Uterus (tissue), 4 donors: ENCODE measurements around the gene GASK1A. TPM values are rescaled to one million over a fixed set of nuclear protein-coding genes. Genes with fewer than 3 reads are reported as not detected.

Experiments used
- DNase-seq, 2 donors: peaks; one replicate each; pipeline ENCODE4 v3.0.0-alpha.2; 2019 to 2020
- H3K27ac ChIP-seq, 2 donors: fragments of 200-600 bp; sonication (generic); 1 replicate in 1 of 2; 2 replicates in 1 of 2; pipeline ENCODE4 v1.5.1; 2016 to 2018
- H3K27me3 ChIP-seq, 2 donors: fragments of 200-600 bp; sonication (generic); one replicate each; pipeline ENCODE4 v1.5.1; 2018 to 2019; ENCODE audit warnings: control low read depth in 1 of 2
- H3K36me3 ChIP-seq, 2 donors: fragments of 200-600 bp; sonication (generic); one replicate each; pipeline ENCODE4 v1.5.1; 2019; ENCODE audit warnings: control low read depth in 1 of 2
- H3K4me1 ChIP-seq, 2 donors: fragments of 200-600 bp; sonication (generic); one replicate each; pipeline ENCODE4 v1.5.1; 2018 to 2019; ENCODE audit warnings: control low read depth in 1 of 2
- H3K4me3 ChIP-seq, 2 donors: fragments of 200-600 bp; sonication (generic); 1 replicate in 1 of 2; 2 replicates in 1 of 2; pipeline ENCODE4 v1.5.1; 2018 to 2019; ENCODE audit warnings: mild to moderate bottlenecking in 1 of 2
- H3K9me3 ChIP-seq, 2 donors: fragments of 200-600 bp; sonication (generic); one replicate each; pipeline ENCODE4 v1.5.1; 2019; ENCODE audit warnings: control low read depth in 1 of 2
- POLR2A ChIP-seq, 2 donors: fragments of 450-650 bp; IDR thresholded peaks; one replicate each; pipeline ENCODE4 v1.6.1; 2016; ENCODE audit warnings: antibody characterized with exemption in 2 of 2, mild to moderate bottlenecking in 1 of 2, moderate library complexity in 1 of 2
- intact Hi-C: fragments of 100-400 bp; cut with DNase I; formaldehyde crosslinking; loops from one replicate; pipeline ENCODE4 v1.15.1; 2023; ENCODE audit warnings: low total_unique reads
- total RNA-seq, 4 donors: library from RNA; depleted of rRNA in 3 of 4; stranded (reverse); fragments of >200 nt in 3 of 4; gene quantifications; one replicate each; pipeline versions ENCODE4 v1.1.0 to v1.2.4, GENCODE V29; 2014 to 2023
- TF ChIP-seq, protein P1 (sequence below), 4 experiments: fragments of 200-600 bp in 2 of 4; fragments of 450-650 bp in 2 of 4; sonication (generic) in 2 of 4; IDR thresholded peaks; one replicate each; pipeline ENCODE4 v1.5.1; 2016 to 2019; ENCODE audit warnings: antibody characterized with exemption in 4 of 4, mild to moderate bottlenecking in 2 of 4, moderate library complexity in 1 of 4
- donor health status: DM: yes; HTN: yes; CAD: no.

Gene GASK1A
- total RNA-seq, 4 donors from 2014 or later: 26.3 to 65.8 (median 48.0) TPM

DNA sequence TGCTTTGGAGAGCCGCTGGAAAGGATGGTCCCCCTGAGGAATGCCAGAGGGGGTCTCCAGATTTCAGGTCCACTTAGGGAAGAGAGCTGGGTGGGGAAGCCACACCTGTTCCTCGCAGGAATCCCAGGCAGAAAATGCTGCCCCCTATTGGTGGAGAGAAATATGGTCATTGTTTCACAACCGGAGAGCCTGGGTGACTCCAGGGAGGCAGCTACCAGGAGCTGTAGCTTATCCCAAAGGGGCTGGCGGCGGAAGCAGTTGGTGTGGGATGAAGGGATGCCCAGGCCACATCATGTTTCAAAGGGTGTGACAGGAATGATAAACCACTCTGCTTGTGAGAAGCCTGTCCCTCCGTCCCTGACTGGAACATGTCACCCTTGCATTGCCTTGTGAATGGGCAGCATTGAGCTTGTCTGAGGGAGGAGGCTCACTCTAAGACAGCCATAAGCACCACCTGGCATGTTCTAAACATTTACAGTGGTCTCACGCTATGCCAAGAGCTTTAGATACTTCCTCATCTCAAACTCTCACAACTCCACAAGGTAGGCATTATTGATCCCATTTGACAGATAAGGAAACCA lies 92.3 kb downstream of the GASK1A start:
- intact Hi-C loops: no loop called here
- no peak overlapping the region for H3K27ac ChIP-seq
- no peaks in the 10 kb centered on the region for H3K4me1 ChIP-seq
- DNase-seq: no peak
- H3K9me3 ChIP-seq: no peaks in the 10 kb centered on the region
- no peaks in the 10 kb centered on the region for H3K27me3 ChIP-seq
- no peaks in the 10 kb centered on the region for H3K36me3 ChIP-seq
- no peak overlapping the region for H3K4me3 ChIP-seq
- TF ChIP-seq, protein P1, sequence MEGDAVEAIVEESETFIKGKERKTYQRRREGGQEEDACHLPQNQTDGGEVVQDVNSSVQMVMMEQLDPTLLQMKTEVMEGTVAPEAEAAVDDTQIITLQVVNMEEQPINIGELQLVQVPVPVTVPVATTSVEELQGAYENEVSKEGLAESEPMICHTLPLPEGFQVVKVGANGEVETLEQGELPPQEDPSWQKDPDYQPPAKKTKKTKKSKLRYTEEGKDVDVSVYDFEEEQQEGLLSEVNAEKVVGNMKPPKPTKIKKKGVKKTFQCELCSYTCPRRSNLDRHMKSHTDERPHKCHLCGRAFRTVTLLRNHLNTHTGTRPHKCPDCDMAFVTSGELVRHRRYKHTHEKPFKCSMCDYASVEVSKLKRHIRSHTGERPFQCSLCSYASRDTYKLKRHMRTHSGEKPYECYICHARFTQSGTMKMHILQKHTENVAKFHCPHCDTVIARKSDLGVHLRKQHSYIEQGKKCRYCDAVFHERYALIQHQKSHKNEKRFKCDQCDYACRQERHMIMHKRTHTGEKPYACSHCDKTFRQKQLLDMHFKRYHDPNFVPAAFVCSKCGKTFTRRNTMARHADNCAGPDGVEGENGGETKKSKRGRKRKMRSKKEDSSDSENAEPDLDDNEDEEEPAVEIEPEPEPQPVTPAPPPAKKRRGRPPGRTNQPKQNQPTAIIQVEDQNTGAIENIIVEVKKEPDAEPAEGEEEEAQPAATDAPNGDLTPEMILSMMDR (IDR thresholded peaks at IDR 0.05): no peak
- TF ChIP-seq POLR2A (IDR thresholded peaks at IDR 0.05): no peak

DNA sequence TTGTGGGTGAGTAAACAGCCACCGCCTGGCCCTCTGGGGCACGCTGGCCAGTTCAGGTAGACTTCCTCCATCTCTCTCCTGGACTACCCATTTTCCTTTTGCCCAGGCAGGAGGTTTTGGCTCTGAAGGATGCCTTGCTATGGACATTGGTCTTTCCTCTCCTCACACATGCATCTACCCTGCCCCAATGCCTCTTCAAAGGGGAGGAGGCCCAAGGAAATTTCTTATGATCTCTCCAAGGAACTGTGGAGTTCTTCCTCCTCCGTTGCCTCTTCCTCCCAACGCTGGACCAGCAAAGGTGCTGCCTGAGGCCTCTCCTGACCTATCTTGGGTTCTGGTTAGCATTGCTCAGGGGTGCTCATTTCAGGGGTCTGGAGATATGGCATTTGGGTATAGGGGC lies 93.2 kb downstream of the GASK1A start:
- no peak overlapping the region for H3K27ac ChIP-seq
- H3K36me3 ChIP-seq: no peaks in the 10 kb centered on the region
- no peak overlapping the region for H3K4me3 ChIP-seq
- intact Hi-C loops: no loop called here
- TF ChIP-seq POLR2A (IDR thresholded peaks at IDR 0.05): no peak
- TF ChIP-seq, protein P1 (IDR thresholded peaks at IDR 0.05): no peak
- H3K27me3 ChIP-seq: no peaks in the 10 kb centered on the region
- no peaks in the 10 kb centered on the region for H3K4me1 ChIP-seq
- H3K9me3 ChIP-seq: no peaks in the 10 kb centered on the region
- DNase-seq: no peak

DNA sequence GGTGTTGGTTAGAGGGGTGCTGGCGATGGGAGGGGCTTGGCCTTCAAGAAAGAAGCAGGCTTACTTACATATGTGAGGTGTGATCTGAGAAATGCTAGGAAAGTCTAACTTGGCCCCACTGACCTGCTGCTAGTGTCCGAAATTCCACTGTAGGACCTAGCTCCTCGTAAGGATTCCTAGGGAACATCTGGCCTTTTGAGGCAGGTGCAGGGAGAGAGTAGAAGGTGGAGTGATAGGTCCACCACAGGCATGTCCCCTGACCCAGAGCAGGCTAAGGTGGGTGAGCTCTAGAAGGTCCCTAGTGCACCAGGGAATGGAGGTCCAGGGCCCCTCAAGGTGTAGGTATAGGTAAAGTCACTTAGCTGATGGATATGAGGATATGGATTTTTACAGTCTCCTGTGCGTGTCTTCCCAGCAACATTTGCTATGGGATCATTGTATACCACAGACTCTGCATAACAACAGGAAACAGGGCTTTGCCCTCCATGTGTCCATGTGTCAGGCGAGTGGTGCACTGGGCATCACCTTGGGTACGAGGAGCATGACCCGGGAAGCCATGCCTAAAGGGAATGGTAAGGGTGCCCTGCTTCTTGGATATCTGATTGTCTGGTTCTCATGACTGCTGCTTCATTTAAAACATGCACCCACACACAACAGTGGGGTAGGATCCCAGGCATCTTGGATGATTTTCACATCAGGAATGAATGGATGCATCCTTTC lies 94.2 kb downstream of the GASK1A start:
- DNase-seq: no peak
- Histone ChIP-seq H3K9me3 (no peaks in the 10 kb centered on the region), H3K4me1 (no peaks in the 10 kb centered on the region), H3K36me3 (no peaks in the 10 kb centered on the region), H3K4me3 (no peak overlapping the region), H3K27ac (no peak overlapping the region), H3K27me3 (no peaks in the 10 kb centered on the region)
- intact Hi-C loops: no loop called here
- no peak for TF ChIP-seq POLR2A (IDR thresholded peaks at IDR 0.05)
- TF ChIP-seq, protein P1 (IDR thresholded peaks at IDR 0.05): no peak

DNA sequence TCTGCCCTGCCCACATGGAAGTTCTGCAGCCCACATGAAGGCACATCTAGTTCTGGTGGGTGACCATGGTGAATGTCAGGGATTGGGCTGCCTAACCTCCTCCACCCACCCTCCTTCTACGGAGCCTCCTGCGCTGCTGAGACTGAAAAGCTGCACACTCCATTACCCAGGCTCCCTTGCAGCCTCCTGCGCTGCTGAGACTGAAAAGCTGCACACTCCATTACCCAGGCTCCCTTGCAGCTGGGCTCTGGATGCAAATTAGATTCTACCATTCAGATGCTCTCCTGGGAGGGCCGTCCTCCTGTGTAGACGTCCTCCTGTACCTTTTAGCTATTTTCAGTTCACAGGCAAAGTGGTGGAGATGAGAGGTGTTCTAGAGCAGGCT lies 94.7 kb downstream of the GASK1A start:
- no peak for DNase-seq
- intact Hi-C loops: no loop called here
- no peaks in the 10 kb centered on the region for H3K4me1 ChIP-seq
- no peak overlapping the region for H3K27ac ChIP-seq
- no peaks in the 10 kb centered on the region for H3K36me3 ChIP-seq
- no peak for TF ChIP-seq POLR2A (IDR thresholded peaks at IDR 0.05)
- TF ChIP-seq, protein P1 (IDR thresholded peaks at IDR 0.05): no peak
- H3K4me3 ChIP-seq: no peak overlapping the region
- no peaks in the 10 kb centered on the region for H3K9me3 ChIP-seq
- no peaks in the 10 kb centered on the region for H3K27me3 ChIP-seq

DNA sequence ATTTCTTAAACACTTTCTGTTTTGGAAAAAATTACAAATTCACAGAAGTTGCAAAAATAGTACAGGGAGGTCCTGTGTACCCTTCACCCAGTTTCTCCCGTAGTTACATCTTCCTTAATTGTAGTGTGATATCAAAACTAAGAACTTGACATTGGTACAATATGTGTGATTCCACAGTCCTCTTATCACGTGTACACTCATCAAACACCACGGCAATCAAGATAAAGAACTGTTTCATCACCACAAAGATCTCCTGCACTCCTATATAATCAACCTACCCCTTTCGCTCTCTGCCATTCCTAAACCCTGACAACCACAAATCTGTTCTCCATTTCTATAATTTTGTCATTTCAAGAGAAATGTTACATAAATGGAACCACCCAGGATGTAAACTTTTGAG lies 95.4 kb downstream of the GASK1A start:
- Histone ChIP-seq H3K4me3 (no peak overlapping the region), H3K27me3 (no peaks in the 10 kb centered on the region), H3K9me3 (no peaks in the 10 kb centered on the region), H3K27ac (no peak overlapping the region), H3K36me3 (no peaks in the 10 kb centered on the region), H3K4me1 (no peaks in the 10 kb centered on the region)
- intact Hi-C loops: no loop called here
- no peak for TF ChIP-seq POLR2A (IDR thresholded peaks at IDR 0.05)
- TF ChIP-seq, protein P1 (IDR thresholded peaks at IDR 0.05): no peak
- DNase-seq: no peak
